PC-3 (cell line): ENCODE results near the gene PNCK. TPM values are rescaled to one million over a fixed set of nuclear protein-coding genes. Genes with fewer than 3 reads are reported as not detected.

Experiments used
- total RNA-seq: library from RNA; depleted of rRNA; stranded (reverse); fragments of >200 nt; gene quantifications from 2 replicates; pipeline ENCODE4 v1.2.3, GENCODE V29; 2014; rRNA removed

Gene PNCK
- total RNA-seq, 1 experiment from 2014 or later, result 1.0 TPM

Other genes with a start within 250 kb of the PNCK start
- gene TREX2, start 227.8 kb downstream of the PNCK start, total RNA-seq, result 1.4 and 4.7 TPM in 2 replicates
- gene HAUS7, start 203.2 kb downstream of the PNCK start, total RNA-seq, result 34.1 and 46.0 TPM in 2 replicates
- gene BGN, start 178.8 kb downstream of the PNCK start, total RNA-seq, result not detected in 2 replicates
- not detected in 2 replicates for gene ATP2B3, start 156.2 kb downstream of the PNCK start, total RNA-seq
- gene CCNQ, start 74.7 kb downstream of the PNCK start, total RNA-seq, result 110 and 145 TPM in 2 replicates
- gene DUSP9, start 26.6 kb downstream of the PNCK start, total RNA-seq, result 10.7 and 13.0 TPM in 2 replicates
- 45.3 and 52.5 TPM in 2 replicates for gene SLC6A8, start 14.1 kb upstream of the PNCK start, total RNA-seq
- 289 and 301 TPM in 2 replicates for gene BCAP31, start 50.6 kb upstream of the PNCK start, total RNA-seq
- gene ABCD1, start 51.0 kb upstream of the PNCK start, total RNA-seq, result 44.4 and 48.6 TPM in 2 replicates
- 27.3 and 43.5 TPM in 2 replicates for gene PLXNB3, start 90.4 kb upstream of the PNCK start, total RNA-seq
- gene SRPK3, start 107.2 kb upstream of the PNCK start, total RNA-seq, result 0.40 and 1.5 TPM in 2 replicates
- 88.6 and 104 TPM in 2 replicates for gene IDH3G, start 120.6 kb upstream of the PNCK start, total RNA-seq
- 232 and 298 TPM in 2 replicates for gene SSR4, start 120.9 kb upstream of the PNCK start, total RNA-seq
- gene PDZD4, start 156.7 kb upstream of the PNCK start, total RNA-seq, result 0.26 and 0.63 TPM in 2 replicates
- 5.2 and 11.2 TPM in 2 replicates for gene L1CAM, start 212.4 kb upstream of the PNCK start, total RNA-seq
- not detected in 2 replicates for gene AVPR2, start 230.9 kb upstream of the PNCK start, total RNA-seq